Neural progenitor cell (in vitro differentiated cells): ENCODE measurements around the gene FOXN3. TPM values are rescaled to one million over a fixed set of nuclear protein-coding genes. Genes with fewer than 3 reads are reported as not detected.

Experiments used
- DNase-seq: peaks from one replicate; pipeline ENCODE4 v3.0.0-alpha.2; 2016; ENCODE audit warnings: low spot score
- H2AFZ ChIP-seq: fragments of 200-600 bp; sonication (generic); replicated peaks from 2 replicates; pipeline ENCODE4 v1.6.1; 2016; ENCODE audit warnings: antibody characterized with exemption
- H3F3A ChIP-seq: fragments of 200-600 bp; sonication (generic); 2 replicates; pipeline ENCODE4 v1.6.1; 2016; ENCODE audit warnings: antibody characterized with exemption, low read depth
- H3K27ac ChIP-seq: fragments of 200-600 bp; sonication (generic); 2 replicates; pipeline ENCODE4 v1.5.1; 2016; ENCODE audit warnings: mild to moderate bottlenecking
- H3K27me3 ChIP-seq: fragments of 200-600 bp; sonication (generic); 2 replicates; pipeline ENCODE4 v1.6.1; 2016; ENCODE audit warnings: mild to moderate bottlenecking, moderate library complexity
- H3K36me3 ChIP-seq: fragments of 200-600 bp; sonication (generic); 2 replicates; pipeline ENCODE4 v1.5.1; 2016
- H3K4me1 ChIP-seq: fragments of 200-600 bp; sonication (generic); 2 replicates; pipeline ENCODE4 v1.6.1; 2016; ENCODE audit warnings: mixed run types
- H3K4me2 ChIP-seq: fragments of 200-600 bp; sonication (generic); 2 replicates; pipeline ENCODE4 v1.6.1; 2016
- H3K4me3 ChIP-seq: fragments of 200-600 bp; sonication (generic); 2 replicates; pipeline ENCODE4 v1.5.1; 2016
- H3K79me2 ChIP-seq: fragments of 200-600 bp; sonication (generic); 2 replicates; pipeline ENCODE4 v1.6.1; 2016; ENCODE audit warnings: low read depth
- H3K9ac ChIP-seq: fragments of 200-600 bp; sonication (generic); 2 replicates; pipeline ENCODE4 v1.6.1; 2016
- H3K9me3 ChIP-seq: fragments of 200-600 bp; sonication (generic); 2 replicates; pipeline ENCODE4 v1.5.1; 2016; ENCODE audit warnings: low read depth
- H4K20me1 ChIP-seq: fragments of 200-600 bp; sonication (generic); 2 replicates; pipeline ENCODE4 v1.6.1; 2016; ENCODE audit warnings: low read depth
- H3K27ac Mint-ChIP-seq: 3 replicates; pipeline ENCODE4 v1.8.0; 2021; ENCODE audit warnings: mixed read lengths
- H3K27me3 Mint-ChIP-seq: 2 replicates; pipeline ENCODE4 v1.8.0; 2022; ENCODE audit warnings: low read depth, mild to moderate bottlenecking, inconsistent platforms, moderate library complexity, mixed read lengths; ENCODE audit not compliant: insufficient read depth
- H3K36me3 Mint-ChIP-seq: 3 replicates; pipeline ENCODE4 v1.8.0; 2021; ENCODE audit warnings: mixed read lengths
- H3K4me1 Mint-ChIP-seq: 3 replicates; pipeline ENCODE4 v1.8.0; 2021; ENCODE audit warnings: mixed read lengths
- H3K4me3 Mint-ChIP-seq: 3 replicates; pipeline ENCODE4 v1.8.0; 2021; ENCODE audit warnings: mild to moderate bottlenecking, moderate library complexity, mixed read lengths
- H3K9me3 Mint-ChIP-seq: 3 replicates; pipeline ENCODE4 v1.8.0; 2020; ENCODE audit warnings: mixed read lengths
- EZH2 ChIP-seq: fragments of 200-600 bp; sonication (generic); IDR thresholded peaks from 2 replicates; pipeline ENCODE4 v1.6.1; 2017; ENCODE audit warnings: antibody characterized with exemption, mild to moderate bottlenecking, moderate library complexity
- EZH2phosphoT487 ChIP-seq: fragments of 200-600 bp; sonication (generic); IDR thresholded peaks from 2 replicates; pipeline ENCODE4 v1.6.1; 2017; ENCODE audit warnings: antibody characterized with exemption
- total RNA-seq: library from RNA; depleted of rRNA; stranded (reverse); fragments of >200 nt; gene quantifications from 2 replicates; pipeline ENCODE4 v1.2.3, GENCODE V29; 2015; ENCODE audit warnings: low replicate concordance
- TF ChIP-seq, protein P1 (sequence below): fragments of 200-600 bp; sonication (generic); IDR thresholded peaks from 2 replicates; pipeline ENCODE4 v1.5.1; 2017; ENCODE audit warnings: antibody characterized with exemption, mild to moderate bottlenecking

FOXN3 gene
- total RNA-seq, 1 donor from 2014 or later: 39.5 TPM

GRCh38 chr14:89325959-89326358 lies 91.1 kb downstream of the FOXN3 start:
- no peaks in the 10 kb centered on the region for H3F3A ChIP-seq
- H3K27me3 ChIP-seq: no peaks in the 10 kb centered on the region
- H3K4me3 ChIP-seq: no peak overlapping the region
- H3K27ac Mint-ChIP-seq: no peak overlapping the region
- H3K4me1 ChIP-seq: no peaks in the 10 kb centered on the region
- H3K79me2 ChIP-seq: peaks cover 48% of the 10 kb centered on the region
- DNase-seq: no peak
- H3K4me3 Mint-ChIP-seq: no peak overlapping the region
- H3K36me3 Mint-ChIP-seq: peaks cover 33% of the 10 kb centered on the region
- no peaks in the 10 kb centered on the region for H3K36me3 ChIP-seq
- H2AFZ ChIP-seq: no peak overlapping the region
- no peaks in the 10 kb centered on the region for H3K9me3 Mint-ChIP-seq
- H4K20me1 ChIP-seq: peaks cover 12% of the 10 kb centered on the region
- no peak overlapping the region for H3K27ac ChIP-seq
- no peaks in the 10 kb centered on the region for H3K9me3 ChIP-seq
- H3K4me1 Mint-ChIP-seq: no peaks in the 10 kb centered on the region
- H3K9ac ChIP-seq: no peak overlapping the region
- H3K4me2 ChIP-seq: no peak overlapping the region
- TF ChIP-seq, protein P1, sequence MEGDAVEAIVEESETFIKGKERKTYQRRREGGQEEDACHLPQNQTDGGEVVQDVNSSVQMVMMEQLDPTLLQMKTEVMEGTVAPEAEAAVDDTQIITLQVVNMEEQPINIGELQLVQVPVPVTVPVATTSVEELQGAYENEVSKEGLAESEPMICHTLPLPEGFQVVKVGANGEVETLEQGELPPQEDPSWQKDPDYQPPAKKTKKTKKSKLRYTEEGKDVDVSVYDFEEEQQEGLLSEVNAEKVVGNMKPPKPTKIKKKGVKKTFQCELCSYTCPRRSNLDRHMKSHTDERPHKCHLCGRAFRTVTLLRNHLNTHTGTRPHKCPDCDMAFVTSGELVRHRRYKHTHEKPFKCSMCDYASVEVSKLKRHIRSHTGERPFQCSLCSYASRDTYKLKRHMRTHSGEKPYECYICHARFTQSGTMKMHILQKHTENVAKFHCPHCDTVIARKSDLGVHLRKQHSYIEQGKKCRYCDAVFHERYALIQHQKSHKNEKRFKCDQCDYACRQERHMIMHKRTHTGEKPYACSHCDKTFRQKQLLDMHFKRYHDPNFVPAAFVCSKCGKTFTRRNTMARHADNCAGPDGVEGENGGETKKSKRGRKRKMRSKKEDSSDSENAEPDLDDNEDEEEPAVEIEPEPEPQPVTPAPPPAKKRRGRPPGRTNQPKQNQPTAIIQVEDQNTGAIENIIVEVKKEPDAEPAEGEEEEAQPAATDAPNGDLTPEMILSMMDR: no peak
- TF ChIP-seq EZH2: no peak
- H3K27me3 Mint-ChIP-seq: peaks cover 2% of the 10 kb centered on the region

DNA sequence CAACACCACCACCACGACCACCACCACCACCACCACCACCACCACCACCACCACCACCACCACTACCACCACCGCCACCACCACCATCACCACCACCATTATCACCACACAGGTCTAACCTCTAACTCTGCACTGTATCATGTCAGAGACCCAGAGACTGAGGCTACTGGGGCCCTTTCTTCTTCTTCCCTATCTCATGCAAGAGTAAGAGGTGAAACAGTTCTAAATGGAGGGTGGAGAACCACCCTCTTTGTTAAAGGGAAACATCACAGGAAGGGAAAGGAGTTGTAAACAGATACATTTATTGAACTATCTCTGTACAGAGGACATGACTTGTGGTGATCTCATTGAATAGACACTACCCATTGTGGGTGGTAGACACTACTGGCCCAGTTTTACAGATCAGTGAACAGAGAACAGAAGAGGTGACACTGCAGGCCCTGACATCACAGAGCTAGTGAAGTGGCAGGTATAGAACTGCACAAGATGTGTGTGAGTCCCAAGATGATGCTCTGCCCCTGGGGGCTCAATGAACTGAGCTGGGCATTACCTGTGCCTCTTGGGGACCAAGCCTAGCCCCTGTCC lies 91.6 kb downstream of the FOXN3 start:
- Mint-ChIP-seq H3K4me1 (no peaks in the 10 kb centered on the region), H3K27ac (no peak overlapping the region), H3K36me3 (peaks cover 37% of the 10 kb centered on the region), H3K27me3 (peaks cover 2% of the 10 kb centered on the region), H3K4me3 (no peak overlapping the region), H3K9me3 (peaks cover 4% of the 10 kb centered on the region)
- DNase-seq: no peak
- Histone ChIP-seq H3K9me3 (no peaks in the 10 kb centered on the region), H3K4me3 (no peak overlapping the region), H3K27ac (no peak overlapping the region), H3K9ac (no peak overlapping the region), H3K27me3 (no peaks in the 10 kb centered on the region), H2AFZ (no peak overlapping the region), H3K36me3 (no peaks in the 10 kb centered on the region), H3F3A (no peaks in the 10 kb centered on the region), H4K20me1 (peaks cover 12% of the 10 kb centered on the region), H3K79me2 (peaks cover 42% of the 10 kb centered on the region), H3K4me2 (no peak overlapping the region), H3K4me1 (no peaks in the 10 kb centered on the region)
- TF ChIP-seq, protein P1: no peak
- TF ChIP-seq EZH2 (no peak), EZH2phosphoT487 (no peak)

DNA sequence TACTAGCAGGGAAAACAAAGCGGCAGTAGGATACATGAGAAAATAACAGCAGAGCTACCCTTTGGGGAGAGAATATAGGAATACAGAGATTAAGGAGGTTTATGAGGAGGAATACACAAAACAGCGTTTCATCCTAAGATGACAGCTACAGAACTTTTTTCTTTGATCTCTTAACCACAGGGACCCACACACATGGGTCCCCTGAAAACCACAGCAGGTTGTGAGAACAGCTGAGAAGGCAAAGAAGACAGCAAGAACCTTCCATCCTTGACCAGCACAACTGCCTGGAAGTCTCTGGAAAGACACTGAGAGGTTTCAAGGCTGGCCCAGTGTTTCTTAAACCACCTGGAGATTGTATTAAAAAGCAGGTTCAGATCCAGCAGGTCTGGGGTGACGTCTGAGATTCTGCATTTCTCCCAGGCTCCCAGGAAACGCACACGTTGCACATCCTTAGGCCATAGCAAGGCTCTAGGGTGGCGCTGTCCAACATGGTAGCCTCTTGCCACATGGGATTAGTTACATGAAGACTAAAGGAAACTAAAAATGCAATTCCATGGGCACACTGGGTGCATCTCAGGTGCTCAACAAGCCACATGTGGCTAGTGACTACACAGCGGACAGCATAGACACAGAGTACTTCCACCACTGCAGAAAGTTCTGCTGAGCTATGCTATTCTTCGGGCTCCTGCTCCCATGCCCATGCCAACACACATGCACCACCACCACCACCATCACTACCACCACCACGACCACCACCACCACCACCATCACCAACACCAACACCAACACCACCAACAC lies 92.3 kb downstream of the FOXN3 start:
- Mint-ChIP-seq H3K4me1 (no peaks in the 10 kb centered on the region), H3K36me3 (peaks cover 36% of the 10 kb centered on the region), H3K4me3 (no peak overlapping the region), H3K9me3 (peaks cover 9% of the 10 kb centered on the region), H3K27ac (no peak overlapping the region), H3K27me3 (peaks cover 2% of the 10 kb centered on the region)
- Histone ChIP-seq H3K79me2 (peaks cover 41% of the 10 kb centered on the region), H3K36me3 (no peaks in the 10 kb centered on the region), H3K4me2 (no peak overlapping the region), H4K20me1 (peaks cover 12% of the 10 kb centered on the region), H3K9me3 (no peaks in the 10 kb centered on the region), H3K27ac (no peak overlapping the region), H3K27me3 (no peaks in the 10 kb centered on the region), H2AFZ (no peak overlapping the region), H3K4me1 (no peaks in the 10 kb centered on the region), H3K4me3 (no peak overlapping the region), H3F3A (no peaks in the 10 kb centered on the region), H3K9ac (no peak overlapping the region)
- TF ChIP-seq, protein P1: no peak
- TF ChIP-seq EZH2phosphoT487 (no peak), EZH2 (no peak)
- DNase-seq: no peak
